H9 (cell line): ENCODE data around the gene TCF4. TPM values are rescaled to one million over a fixed set of nuclear protein-coding genes. Genes with fewer than 3 reads are reported as not detected.

Source experiments
- DNase-seq: peaks from one replicate; pipeline ENCODE4 v3.0.0-alpha.2; 2017
- H2AFZ ChIP-seq: one replicate; pipeline ENCODE4 v1.6.1; 2013; ENCODE audit warnings: mild to moderate bottlenecking, low read length, control low read depth, moderate library complexity
- H2AK5ac ChIP-seq: 2 replicates; pipeline ENCODE4 v1.6.1; 2013; ENCODE audit warnings: low read length, control low read depth, mixed read lengths; ENCODE audit not compliant: insufficient read length
- H2BK120ac ChIP-seq: one replicate; pipeline ENCODE4 v1.6.1; 2013; ENCODE audit warnings: low read depth, mild to moderate bottlenecking, low read length, control low read depth, inconsistent platforms; ENCODE audit not compliant: poor library complexity, severe bottlenecking
- H2BK12ac ChIP-seq: 2 replicates; pipeline ENCODE4 v1.6.1; 2013; ENCODE audit warnings: low read length, control low read depth, mixed read lengths, low read depth; ENCODE audit not compliant: insufficient read length
- H2BK15ac ChIP-seq: 2 replicates; pipeline ENCODE4 v1.6.1; 2013; ENCODE audit warnings: low read depth, low read length, control low read depth
- H2BK20ac ChIP-seq: one replicate; pipeline ENCODE4 v1.6.1; 2013; ENCODE audit warnings: low read depth, mild to moderate bottlenecking, low read length, control low read depth, inconsistent platforms; ENCODE audit not compliant: poor library complexity, severe bottlenecking
- H2BK5ac ChIP-seq: 2 replicates; pipeline ENCODE4 v1.6.1; 2013; ENCODE audit warnings: low read length, control low read depth, mixed read lengths; ENCODE audit not compliant: insufficient read length
- H3K14ac ChIP-seq: 2 replicates; pipeline ENCODE4 v1.6.1; 2013; ENCODE audit warnings: low read length, control low read depth; ENCODE audit not compliant: insufficient read depth
- H3K18ac ChIP-seq: 2 replicates; pipeline ENCODE4 v1.6.1; 2013; ENCODE audit warnings: low read depth, mild to moderate bottlenecking, mixed read lengths, low read length, control low read depth; ENCODE audit not compliant: insufficient read length
- H3K23ac ChIP-seq: 2 replicates; pipeline ENCODE4 v1.6.1; 2013; ENCODE audit warnings: low read length, control low read depth, mixed read lengths, low read depth; ENCODE audit not compliant: insufficient read length
- H3K23me2 ChIP-seq: 2 replicates; pipeline ENCODE4 v1.6.1; 2013; ENCODE audit warnings: low read depth, mild to moderate bottlenecking, mixed read lengths, low read length, control low read depth; ENCODE audit not compliant: insufficient read length, poor library complexity, severe bottlenecking
- H3K27ac ChIP-seq: 2 replicates; pipeline ENCODE4 v1.5.1; 2013; ENCODE audit warnings: low read length, control low read depth, mixed read lengths, low read depth; ENCODE audit not compliant: insufficient read length
- H3K27me3 ChIP-seq: 2 replicates; pipeline ENCODE4 v1.6.1; 2013; ENCODE audit warnings: low read length, control low read depth, inconsistent platforms; ENCODE audit not compliant: insufficient read depth
- H3K4ac ChIP-seq: 2 replicates; pipeline ENCODE4 v1.6.1; 2013; ENCODE audit warnings: low read depth, mild to moderate bottlenecking, control low read depth, inconsistent platforms, low read length, moderate library complexity
- H3K4me1 ChIP-seq: 2 replicates; pipeline ENCODE4 v1.6.1; 2013; ENCODE audit warnings: low read length, control low read depth, inconsistent platforms; ENCODE audit not compliant: insufficient read depth
- H3K4me2 ChIP-seq: 2 replicates; pipeline ENCODE4 v1.6.1; 2013; ENCODE audit warnings: low read length, control low read depth, mixed read lengths; ENCODE audit not compliant: insufficient read length, insufficient read depth
- H3K56ac ChIP-seq: 2 replicates; pipeline ENCODE4 v1.6.1; 2013; ENCODE audit warnings: low read depth, mild to moderate bottlenecking, mixed read lengths, low read length, control low read depth; ENCODE audit not compliant: insufficient read length
- H3K79me1 ChIP-seq: 2 replicates; pipeline ENCODE4 v1.6.1; 2013; ENCODE audit warnings: low read depth, mild to moderate bottlenecking, moderate library complexity, low read length, control low read depth, inconsistent platforms; ENCODE audit not compliant: insufficient read depth, poor library complexity, severe bottlenecking
- H3K79me2 ChIP-seq: 2 replicates; pipeline ENCODE4 v1.6.1; 2013; ENCODE audit warnings: low read length, control low read depth, inconsistent platforms; ENCODE audit not compliant: insufficient read depth
- H3K9ac ChIP-seq: 2 replicates; pipeline ENCODE4 v1.6.1; 2013; ENCODE audit warnings: low read length, control low read depth, mixed read lengths; ENCODE audit not compliant: insufficient read length; ENCODE audit errors: extremely low read depth
- H3K9me3 ChIP-seq: one replicate; pipeline ENCODE4 v1.6.1; 2013; ENCODE audit warnings: low read depth, low read length, inconsistent platforms; ENCODE audit not compliant: control insufficient read depth
- H3T11ph ChIP-seq: one replicate; pipeline ENCODE4 v1.6.1; 2013; ENCODE audit warnings: mild to moderate bottlenecking, low read length, control low read depth, inconsistent platforms
- H4K20me1 ChIP-seq: one replicate; pipeline ENCODE4 v1.6.1; 2013; ENCODE audit not compliant: control insufficient read depth, insufficient read length, insufficient read depth
- H4K5ac ChIP-seq: 2 replicates; pipeline ENCODE4 v1.6.1; 2013; ENCODE audit warnings: low read depth, mild to moderate bottlenecking, mixed read lengths, low read length, control low read depth; ENCODE audit not compliant: insufficient read length
- H4K8ac ChIP-seq: replicated peaks from 2 replicates; pipeline ENCODE4 v1.6.1; 2013; ENCODE audit warnings: low read length, control low read depth, mixed read lengths, low read depth; ENCODE audit not compliant: insufficient read length
- H4K91ac ChIP-seq: 2 replicates; pipeline ENCODE4 v1.6.1; 2013; ENCODE audit warnings: low read depth, mild to moderate bottlenecking, moderate library complexity, mixed read lengths, low read length, control low read depth; ENCODE audit not compliant: insufficient read length
- H3K27ac Mint-ChIP-seq, 3 experiments: 2 replicates in 2 of 3; 3 replicates in 1 of 3; pipeline ENCODE4 v1.8.0; 2020 to 2021; ENCODE audit warnings: mixed read lengths in 3 of 3, mild to moderate bottlenecking in 1 of 3, moderate library complexity in 1 of 3
- H3K27me3 Mint-ChIP-seq: 2 replicates; pipeline ENCODE4 v1.8.0; 2021; ENCODE audit warnings: low read depth, mild to moderate bottlenecking, moderate library complexity, mixed read lengths
- H3K36me3 Mint-ChIP-seq, 3 experiments: 2 replicates in 2 of 3; 3 replicates in 1 of 3; pipeline ENCODE4 v1.8.0; 2020 to 2021; ENCODE audit warnings: low read depth in 3 of 3, mixed read lengths in 3 of 3; ENCODE audit not compliant: insufficient read depth in 1 of 3
- H3K4me1 Mint-ChIP-seq, 2 experiments: 2 replicates each; pipeline ENCODE4 v1.8.0; 2020; ENCODE audit warnings: mixed read lengths in 2 of 2
- H3K4me3 Mint-ChIP-seq, 2 experiments: 2 replicates in 1 of 2; 3 replicates in 1 of 2; pipeline ENCODE4 v1.8.0; 2020 to 2021; ENCODE audit warnings: mild to moderate bottlenecking in 2 of 2, mixed read lengths in 2 of 2, moderate library complexity in 1 of 2
- H3K9me3 Mint-ChIP-seq, 2 experiments: 2 replicates in 1 of 2; 3 replicates in 1 of 2; pipeline ENCODE4 v1.8.0; 2020; ENCODE audit warnings: mild to moderate bottlenecking in 2 of 2, mixed read lengths in 2 of 2, moderate library complexity in 1 of 2
- WGBS: extraction: QIAGEN DNeasy Blood & Tissue Kit; methylation state at CpG from one replicate; pipeline ENCODE4 v1.1.7; 2013; ENCODE audit warnings: missing lambda C conversion rate, low lambda C conversion rate, mixed read lengths; ENCODE audit not compliant: insufficient read length; ENCODE audit errors: extremely low coverage; 5-methylcytosine and 5-hydroxymethylcytosine counted together
- total RNA-seq: library from RNA; stranded (reverse); gene quantifications from 2 replicates; pipeline ENCODE4 v1.2.1, GENCODE V29; 2021
- TF ChIP-seq, protein P1 (sequence below): fragments of 200-600 bp; sonication (generic); conservative IDR thresholded peaks from 3 replicates; pipeline ENCODE4 v1.8.0; 2021; ENCODE audit warnings: antibody characterized with exemption, mild to moderate bottlenecking

TCF4 gene
- total RNA-seq, 1 experiment from 2014 or later, result 99.4 TPM

- no peaks in the 10 kb centered on the region for H3K36me3 Mint-ChIP-seq
- Histone ChIP-seq H3K56ac (no peak overlapping the region), H4K5ac (no peak overlapping the region), H2BK5ac (peak overlapping the region; percentile 74), H4K8ac (no peak overlapping the region), H3K27me3 (no peaks in the 10 kb centered on the region), H2BK20ac (no peak overlapping the region), H3K4me2 (no peak overlapping the region), H3K23me2 (no peaks in the 10 kb centered on the region), H2BK15ac (no peak overlapping the region), H2AFZ (no peak overlapping the region), H2BK120ac (no peak overlapping the region), H4K91ac (no peak overlapping the region), H3K4ac (no peak overlapping the region), H3K23ac (no peak overlapping the region), H3K14ac (peak overlapping the region; percentile 59; the same call in 1 of the 2 replicates), H3K79me2 (no peaks in the 10 kb centered on the region; the same call in 1 of the 2 replicates), H3T11ph (no peak overlapping the region), H3K9ac (no peak overlapping the region), H3K79me1 (peaks cover 4% of the 10 kb centered on the region), H3K27ac (no peak overlapping the region), H3K4me1 (no peaks in the 10 kb centered on the region), H3K18ac (no peak overlapping the region), H4K20me1 (no peaks in the 10 kb centered on the region), H3K9me3 (no peaks in the 10 kb centered on the region), H2AK5ac (no peak overlapping the region), H2BK12ac (no peak overlapping the region)
- H3K27ac Mint-ChIP-seq, result peak overlapping the region in 2 of 3 experiments; percentile 34 to 68; a peak in 3 of 7 replicates
- DNase-seq, result no peak
- no peaks in the 10 kb centered on the region for H3K27me3 Mint-ChIP-seq
- 100% methylated on average over 2 of the region's 11 CpGs for WGBS
- no peaks in the 10 kb centered on the region for H3K9me3 Mint-ChIP-seq
- no peak overlapping the region for H3K4me3 Mint-ChIP-seq
- TF ChIP-seq, protein P1, sequence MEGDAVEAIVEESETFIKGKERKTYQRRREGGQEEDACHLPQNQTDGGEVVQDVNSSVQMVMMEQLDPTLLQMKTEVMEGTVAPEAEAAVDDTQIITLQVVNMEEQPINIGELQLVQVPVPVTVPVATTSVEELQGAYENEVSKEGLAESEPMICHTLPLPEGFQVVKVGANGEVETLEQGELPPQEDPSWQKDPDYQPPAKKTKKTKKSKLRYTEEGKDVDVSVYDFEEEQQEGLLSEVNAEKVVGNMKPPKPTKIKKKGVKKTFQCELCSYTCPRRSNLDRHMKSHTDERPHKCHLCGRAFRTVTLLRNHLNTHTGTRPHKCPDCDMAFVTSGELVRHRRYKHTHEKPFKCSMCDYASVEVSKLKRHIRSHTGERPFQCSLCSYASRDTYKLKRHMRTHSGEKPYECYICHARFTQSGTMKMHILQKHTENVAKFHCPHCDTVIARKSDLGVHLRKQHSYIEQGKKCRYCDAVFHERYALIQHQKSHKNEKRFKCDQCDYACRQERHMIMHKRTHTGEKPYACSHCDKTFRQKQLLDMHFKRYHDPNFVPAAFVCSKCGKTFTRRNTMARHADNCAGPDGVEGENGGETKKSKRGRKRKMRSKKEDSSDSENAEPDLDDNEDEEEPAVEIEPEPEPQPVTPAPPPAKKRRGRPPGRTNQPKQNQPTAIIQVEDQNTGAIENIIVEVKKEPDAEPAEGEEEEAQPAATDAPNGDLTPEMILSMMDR, result no peak
- H3K4me1 Mint-ChIP-seq, result peaks cover 18 to 24% of the 10 kb centered on the region in 2 experiments
Observed at GRCh38 chr18:55287149-55287806, 300.7 kb downstream of the TCF4 start.
